Measurements from ENCODE around the gene KCMF1. TPM values are rescaled to one million over a fixed set of nuclear protein-coding genes. Genes with fewer than 3 reads are reported as not detected.

KCMF1 gene
- total RNA-seq: 10 to 100 TPM; 96.3 to 96.4 TPM

DNA sequence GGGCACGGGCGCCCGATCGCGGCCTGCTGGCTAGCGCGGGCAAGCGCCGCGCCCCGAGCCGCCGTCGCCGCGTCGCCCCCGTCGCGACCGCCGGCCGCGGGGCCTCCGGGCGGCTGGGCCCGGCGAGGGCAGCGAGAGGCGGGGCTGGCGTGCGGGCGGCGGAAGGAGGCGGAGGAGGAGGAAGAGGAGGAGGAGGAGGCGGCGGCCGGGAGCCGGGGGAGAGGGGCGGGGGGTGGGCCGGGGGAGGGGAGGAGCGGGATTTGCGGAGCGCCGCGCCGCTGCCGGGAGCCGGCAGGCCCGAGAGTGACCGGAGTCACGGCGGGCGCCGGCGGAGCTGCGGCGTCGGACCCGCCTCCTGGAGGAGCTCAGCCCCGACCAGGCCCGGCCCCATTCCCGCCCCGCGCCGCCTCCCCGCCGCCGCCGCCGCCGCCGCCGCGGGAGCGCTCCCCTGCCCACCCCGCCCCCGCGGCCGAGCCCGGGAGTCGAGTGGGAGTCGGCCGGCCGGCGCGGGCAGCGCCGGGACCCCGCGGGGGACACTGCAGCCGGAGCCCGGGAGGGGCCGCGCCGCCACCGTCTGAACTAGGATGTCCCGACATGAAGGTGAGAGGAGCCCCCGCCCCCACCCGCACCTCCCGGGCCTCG lies at the start of gene KCMF1:
TSS of gene KCMF1 (plus strand) at position 294 of the 642 bp plus-strand sequence. CDS start at position 585, 291 bp downstream.
- ChIA-PET CTCF (interaction anchor here (1.0 to 4.9 kb wide), 5 partner anchors 11 to 45 kb away, joined by 3 to 24 read pairs (median 3); no protein-coding TSS in a partner anchor), POLR2A (interaction anchor here (0.6 to 3.9 kb wide), 6 partner anchors 25 to 64 kb away, joined by 3 to 24 read pairs (median 4); no protein-coding TSS in a partner anchor)

DNA sequence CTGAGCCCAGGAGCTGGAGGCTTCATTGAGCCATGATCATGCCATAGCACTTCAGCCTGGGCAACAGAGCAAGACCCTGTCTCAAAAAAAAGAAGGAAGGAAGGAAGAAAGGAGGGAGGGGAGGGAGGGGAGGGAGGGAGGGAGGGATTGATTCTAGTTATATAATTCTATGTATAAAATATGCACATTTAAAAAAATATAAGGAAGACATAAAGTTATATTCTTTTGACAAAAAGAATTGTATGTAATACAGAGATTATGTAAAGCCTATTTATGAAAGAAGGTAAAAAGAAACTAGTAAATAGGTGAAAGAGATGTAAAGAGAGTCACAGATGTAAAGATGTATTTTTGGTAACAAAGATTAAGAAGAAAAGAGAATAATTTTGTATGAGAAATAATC lies 48.0 kb upstream of the KCMF1 start:
- ChIA-PET CTCF (no interaction called here), POLR2A (interaction anchor here (0.7 kb wide), 1 partner anchor 25 kb away, joined by 7 read pairs; no protein-coding TSS in a partner anchor)

GRCh38 chr2:84924173-84925106 lies 46.5 kb upstream of the KCMF1 start:
- POLR2A ChIA-PET: interaction anchor here (1.0 to 2.3 kb wide), 3 partner anchors 14 to 18 kb away, joined by 4 to 24 read pairs (median 19); partner anchors contain the start of gene TMSB10
- CTCF ChIA-PET: interaction anchor here (0.7 to 2.8 kb wide), 15 partner anchors 14 to 433 kb away, joined by 3 to 57 read pairs (median 10); partner anchors contain the start of genes KCMF1, TMSB10 and TRABD2A

- ChIA-PET CTCF (interaction anchor here (0.8 to 2.8 kb wide), 45 partner anchors 8 to 467 kb away, joined by 3 to 57 read pairs (median 5); partner anchors contain the start of genes KCMF1, SUCLG1, TMSB10 and TRABD2A), POLR2A (interaction anchor here (0.8 to 2.3 kb wide), 7 partner anchors 14 to 46 kb away, joined by 3 to 24 read pairs (median 4); partner anchors contain the start of genes TMSB10 and TRABD2A)
These were observed 45.6 kb upstream of the KCMF1 start for GRCh38 chr2:84925336-84925723.

- POLR2A ChIA-PET: interaction anchor here (0.8 to 2.3 kb wide), 10 partner anchors 14 to 46 kb away, joined by 3 to 24 read pairs (median 4); partner anchors contain the start of genes TMSB10 and TRABD2A
- CTCF ChIA-PET: interaction anchor here (0.6 to 2.8 kb wide), 55 partner anchors 9 to 470 kb away, joined by 3 to 57 read pairs (median 4); partner anchors contain the start of genes KCMF1, SUCLG1, TMSB10 and TRABD2A
These were observed 45.1 kb upstream of the KCMF1 start for GRCh38 chr2:84925724-84926376.

GRCh38 chr2:84927275-84927627 lies 43.7 kb upstream of the KCMF1 start:
- CTCF ChIA-PET: interaction anchor here (2.1 to 2.8 kb wide), 3 partner anchors 25 to 46 kb away, joined by 9 to 39 read pairs (median 17); partner anchors contain the start of gene TRABD2A

DNA sequence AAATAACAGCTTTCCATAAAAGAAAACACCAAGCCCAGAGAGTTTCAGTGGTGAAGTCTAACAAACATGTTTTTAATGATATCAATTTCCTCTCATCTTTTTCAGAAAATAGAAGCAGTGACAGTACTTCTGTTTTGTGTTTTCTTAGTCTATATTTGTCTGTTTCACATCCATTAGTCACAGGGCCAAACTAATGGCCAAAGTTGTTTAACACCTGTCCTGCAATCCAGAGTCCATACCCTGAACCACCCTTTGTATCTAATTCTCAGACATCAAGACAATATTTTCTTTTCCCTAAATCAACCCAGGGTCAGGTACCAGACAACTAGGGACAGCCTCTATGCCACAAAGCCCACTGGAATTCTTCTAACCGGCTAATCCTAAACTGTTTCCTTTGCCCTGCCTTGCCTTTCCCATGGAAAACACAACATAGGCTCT lies 39.6 kb upstream of the KCMF1 start:
- CTCF ChIA-PET: no interaction called here
- POLR2A ChIA-PET: interaction anchor here (0.6 kb wide), 1 partner anchor 42 kb away, joined by 3 read pairs; no protein-coding TSS in a partner anchor

More at GRCh38 chr2:84927275-84927627, 43.7 kb upstream of the KCMF1 start:
- POLR2A ChIA-PET: interaction anchor here (1.1 kb wide), 1 partner anchor 48 kb away, joined by 3 read pairs; no protein-coding TSS in a partner anchor

DNA sequence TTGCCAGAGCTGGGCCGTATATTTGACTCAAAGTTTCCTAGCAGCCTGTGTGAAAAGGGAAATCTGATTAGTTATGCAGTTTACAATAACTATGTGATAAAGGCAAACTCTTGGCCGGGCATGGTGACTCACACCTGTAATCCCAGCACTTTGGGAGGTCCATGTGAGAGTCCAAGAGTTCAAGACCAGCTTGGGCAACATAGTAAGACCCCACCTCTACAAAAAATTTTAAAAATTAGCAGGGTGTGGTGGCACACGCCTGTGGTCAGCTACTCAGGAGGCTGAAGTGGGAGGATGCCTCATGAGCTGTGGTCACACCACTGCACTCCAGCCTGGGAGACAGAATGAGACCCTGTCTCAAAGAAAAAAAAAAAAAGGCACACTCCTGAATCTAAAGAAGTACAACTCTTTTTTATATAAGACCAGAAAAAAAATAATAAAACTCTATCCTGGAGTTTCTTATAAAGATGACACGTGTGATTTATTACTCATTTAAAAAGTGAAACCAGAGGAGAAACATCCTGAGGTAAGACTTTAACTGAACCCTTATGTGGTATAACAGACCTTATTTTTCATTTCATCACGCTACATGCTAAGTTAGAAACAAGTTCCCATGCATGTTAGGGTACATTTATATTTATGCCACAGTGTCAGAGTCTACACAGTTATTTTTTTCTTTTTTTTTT lies 32.6 kb upstream of the KCMF1 start:
- ChIA-PET POLR2A (interaction anchor here (1.0 to 3.9 kb wide), 3 partner anchors 13 to 34 kb away, joined by 3 to 19 read pairs (median 3); no protein-coding TSS in a partner anchor), CTCF (interaction anchor here (0.6 to 6.3 kb wide), 6 partner anchors 8 to 255 kb away, joined by 3 to 57 read pairs (median 4); partner anchors contain the start of gene TMSB10)

DNA sequence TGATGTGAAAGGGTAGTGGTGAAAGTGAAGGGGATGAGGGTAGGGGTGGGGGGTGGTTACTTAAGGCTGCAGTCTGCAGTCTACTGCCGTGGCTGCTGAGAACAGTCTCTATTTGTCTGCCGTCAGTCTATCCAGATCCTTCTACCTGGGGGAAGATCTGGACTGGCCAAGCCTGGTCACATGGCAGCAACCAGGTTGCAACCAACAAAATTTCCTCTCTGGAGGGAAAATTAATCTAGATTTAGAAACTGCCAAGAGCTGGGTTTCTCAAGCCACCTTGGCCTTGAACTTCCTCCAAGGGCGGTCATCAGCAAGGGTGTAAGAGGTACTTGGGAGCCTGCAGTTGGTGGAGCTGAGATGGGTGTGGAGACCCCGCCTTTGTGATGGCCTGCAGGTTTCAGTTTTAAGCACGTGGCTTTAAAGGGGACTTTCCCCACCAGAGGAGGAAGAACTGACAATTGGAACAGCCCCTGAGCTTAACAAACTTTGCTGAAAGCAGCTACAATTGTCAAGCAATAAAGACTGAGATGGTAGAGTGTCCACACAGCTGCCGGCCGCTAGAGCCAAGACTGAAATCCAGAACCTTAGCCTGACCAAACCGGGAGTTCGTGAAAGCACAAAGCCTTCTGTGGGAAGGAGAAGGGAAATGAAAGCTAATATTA lies 31.4 kb upstream of the KCMF1 start:
- ChIA-PET POLR2A (interaction anchor here (0.6 to 3.9 kb wide), 7 partner anchors 11 to 387 kb away, joined by 3 to 19 read pairs (median 6); partner anchors contain the start of gene KCMF1), CTCF (interaction anchor here (0.7 to 6.3 kb wide), 7 partner anchors 14 to 380 kb away, joined by 3 to 57 read pairs (median 3); partner anchors contain the start of gene TMSB10)

GRCh38 chr2:84940088-84940470 lies 30.9 kb upstream of the KCMF1 start:
- ChIA-PET CTCF (interaction anchor here (1.0 to 6.3 kb wide), 5 partner anchors 14 to 75 kb away, joined by 3 to 57 read pairs (median 3); partner anchors contain the start of gene TMSB10), POLR2A (interaction anchor here (0.6 to 3.9 kb wide), 6 partner anchors 14 to 387 kb away, joined by 3 to 19 read pairs (median 7); partner anchors contain the start of gene KCMF1)

DNA sequence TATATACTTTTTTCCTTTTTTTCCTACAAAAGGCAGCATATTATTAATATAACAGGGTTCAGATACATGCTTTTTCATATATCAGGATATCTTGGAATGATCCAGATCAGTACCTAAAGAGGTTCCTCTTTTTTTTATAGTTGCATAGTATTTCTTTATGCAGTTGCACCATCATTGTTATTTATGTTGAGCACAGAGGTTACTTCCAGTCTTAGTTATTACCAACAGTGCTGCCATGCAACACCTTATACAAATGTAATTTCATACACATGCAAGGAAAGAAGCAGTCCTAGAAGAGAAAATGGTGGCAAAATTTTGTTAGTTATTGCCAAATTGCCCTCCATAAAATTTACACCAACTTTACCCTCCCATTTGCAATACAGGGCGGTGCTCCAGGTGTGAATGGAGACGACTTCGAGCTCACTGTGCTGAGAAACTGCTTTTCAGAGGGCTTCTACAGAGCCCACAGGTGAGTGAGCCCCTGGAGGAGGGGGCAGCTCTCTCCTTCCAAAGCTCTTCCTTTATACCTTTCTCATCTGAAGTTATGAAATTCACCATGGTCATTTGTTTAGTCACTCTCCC lies 30.0 kb upstream of the KCMF1 start:
- ChIA-PET POLR2A (interaction anchor here (3.9 kb wide), 1 partner anchor 15 kb away, joined by 19 read pairs; no protein-coding TSS in a partner anchor), CTCF (interaction anchor here (1.1 to 6.3 kb wide), 2 partner anchors 15 to 74 kb away, joined by 3 to 57 read pairs; no protein-coding TSS in a partner anchor)

GRCh38 chr2:84942166-84942565 lies 28.8 kb upstream of the KCMF1 start:
- POLR2A ChIA-PET: no interaction called here
- CTCF ChIA-PET: no interaction called here

DNA sequence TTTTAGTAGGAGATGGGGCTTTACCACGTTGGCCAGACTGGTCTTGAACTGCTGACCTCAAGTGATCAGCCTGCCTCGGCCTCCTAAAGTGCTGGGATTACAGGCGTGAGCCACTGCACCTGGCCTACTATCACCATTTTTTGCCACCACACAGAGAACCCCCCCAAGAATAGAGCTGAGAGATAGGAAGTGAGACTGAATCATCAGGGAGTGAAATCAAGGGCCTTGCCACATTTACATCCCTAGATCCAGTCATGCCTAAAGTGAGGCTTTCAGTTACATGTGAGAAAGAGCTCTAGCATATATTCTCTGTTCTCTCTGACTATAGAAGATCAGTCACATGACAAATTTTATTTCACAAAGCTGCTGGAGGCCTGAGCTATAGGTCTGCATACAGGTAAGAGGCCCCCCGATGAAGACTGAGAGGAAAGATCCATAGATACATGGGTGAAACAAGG lies 28.0 kb upstream of the KCMF1 start:
- ChIA-PET POLR2A (no interaction called here), CTCF (interaction anchor here (0.6 to 1.3 kb wide), 3 partner anchors 17 to 56 kb away, joined by 3 to 8 read pairs (median 3); no protein-coding TSS in a partner anchor)

GRCh38 chr2:84944295-84944909 lies 26.6 kb upstream of the KCMF1 start:
- POLR2A ChIA-PET: no interaction called here
- CTCF ChIA-PET: interaction anchor here (1.3 to 3.9 kb wide), 2 partner anchors 19 to 23 kb away, joined by 3 to 26 read pairs; no protein-coding TSS in a partner anchor

- CTCF ChIA-PET: interaction anchor here (1.1 to 3.9 kb wide), 4 partner anchors 8 to 354 kb away, joined by 3 to 26 read pairs (median 10); partner anchors contain the start of gene KCMF1
- POLR2A ChIA-PET: interaction anchor here (0.6 to 2.2 kb wide), 6 partner anchors 9 to 381 kb away, joined by 3 to 24 read pairs (median 4); partner anchors contain the start of gene KCMF1
These were observed 25.1 kb upstream of the KCMF1 start for GRCh38 chr2:84945838-84946203.
